HG02623 (cell line): Measurements from ENCODE around the gene PKD1L1.
"Not testable (repeated sequence)": the region's sequence is repeated elsewhere in the genome, so short reads cannot be mapped to it uniquely, and the experiment has no call there.

Experiments
- ATAC-seq: cut with Tn5 transposase; IDR thresholded peaks from one replicate; pipeline ENCODE4 v1.9.1; 2021; ENCODE audit warnings: moderate library complexity; ENCODE audit not compliant: unreplicated experiment

PKD1L1 gene

DNA sequence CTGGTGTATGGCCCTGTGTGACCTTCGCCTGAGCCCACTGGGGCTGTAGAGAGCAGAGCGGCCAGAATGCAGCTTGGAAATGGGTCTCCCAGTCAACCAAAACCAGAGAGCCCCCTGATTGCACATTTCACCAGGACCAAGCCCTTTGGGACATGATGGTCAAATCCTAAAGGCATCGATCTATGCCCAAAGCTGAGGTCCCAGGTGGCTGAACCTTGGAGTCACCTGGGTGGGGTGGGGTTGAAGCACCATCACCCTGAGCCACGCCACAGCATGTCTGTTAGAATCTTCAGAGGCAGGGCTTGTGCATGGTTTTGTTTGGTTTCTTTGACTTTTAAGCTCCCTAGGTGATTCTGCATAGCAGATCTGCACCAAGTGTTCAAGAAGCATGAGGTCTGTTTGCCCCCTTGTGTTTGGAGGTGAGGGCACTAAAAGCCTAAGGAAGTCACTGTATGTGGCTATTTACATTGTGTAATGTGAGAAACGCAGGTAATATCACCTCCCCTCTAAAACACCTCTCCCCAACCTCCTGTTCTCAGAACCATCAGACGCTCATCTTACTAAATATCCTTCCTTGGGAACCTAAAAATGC is 9.6 kb downstream of the PKD1L1 start:
- no peak for ATAC-seq

DNA sequence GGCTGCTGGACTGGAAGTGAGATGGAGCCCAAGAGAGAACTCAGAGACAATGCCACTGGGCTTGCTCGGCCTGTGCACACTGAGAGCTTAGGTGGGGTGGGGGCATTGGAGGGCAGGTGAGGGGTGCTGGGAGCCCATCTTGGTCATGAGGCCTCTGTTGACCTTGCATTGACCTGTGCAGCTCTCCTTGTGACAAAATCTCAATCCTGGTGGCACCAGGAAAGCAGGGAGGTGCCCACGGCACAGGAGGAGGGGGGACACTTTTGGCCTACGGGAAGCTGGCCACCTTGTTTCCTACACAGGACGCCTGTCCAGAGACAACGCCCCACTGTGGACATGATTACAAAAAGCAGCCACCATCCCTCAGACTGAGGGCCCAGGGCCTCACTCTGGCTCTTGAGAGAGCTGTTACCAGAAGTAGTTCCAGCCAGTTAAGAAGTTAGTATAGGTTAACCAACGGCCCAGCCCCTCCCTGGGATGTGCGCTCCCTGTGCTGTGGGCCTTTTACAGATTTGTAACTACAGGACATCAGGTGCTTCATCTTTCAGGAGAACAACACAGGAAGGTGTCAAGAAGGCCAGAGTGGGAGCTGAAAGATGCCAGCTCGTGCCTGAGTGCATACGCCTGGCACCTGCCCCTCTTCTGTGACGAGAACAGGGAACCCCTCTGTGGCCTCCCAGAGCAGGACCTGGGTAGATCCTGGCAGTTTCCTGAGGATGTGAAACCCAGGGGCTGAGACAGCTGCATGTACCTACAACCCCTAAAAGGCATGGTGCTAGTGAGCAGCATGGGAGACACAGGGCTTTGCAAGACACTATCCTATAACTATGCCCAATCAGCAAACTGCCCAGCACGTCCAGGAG is 10.3 kb downstream of the PKD1L1 start:
- peak; percentile 54 for ATAC-seq

DNA sequence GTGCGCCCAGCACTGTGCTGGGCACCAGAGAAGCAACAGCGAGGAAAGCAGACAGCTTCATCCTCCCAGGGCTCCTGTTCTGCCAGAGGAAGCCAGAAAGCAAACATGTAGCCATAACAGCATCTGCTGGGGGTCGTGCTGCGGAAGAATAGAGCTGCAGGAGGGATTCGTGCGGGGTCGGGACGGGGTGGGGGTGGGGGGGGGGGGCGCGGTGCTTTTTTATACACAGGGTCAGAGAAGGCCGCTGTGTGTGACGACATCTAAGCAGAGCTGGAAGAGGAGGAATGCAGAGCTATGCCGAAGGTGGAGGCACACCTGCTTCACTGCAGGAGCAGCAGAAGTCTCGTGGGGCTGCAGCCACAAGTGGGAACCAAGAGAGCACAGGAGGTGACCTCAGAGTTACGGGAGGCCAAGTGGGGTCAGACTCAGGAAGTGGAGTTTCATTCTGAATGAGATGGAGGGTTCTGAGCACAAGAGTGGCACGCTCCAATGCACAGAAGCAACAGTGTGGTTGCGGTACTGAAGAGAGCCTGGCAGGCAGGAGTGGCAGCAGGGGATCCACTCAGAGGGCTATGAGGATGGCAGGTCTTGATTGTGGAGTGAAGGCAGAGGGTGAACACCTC is 11.1 kb downstream of the PKD1L1 start:
- peak; percentile 93 for ATAC-seq

DNA sequence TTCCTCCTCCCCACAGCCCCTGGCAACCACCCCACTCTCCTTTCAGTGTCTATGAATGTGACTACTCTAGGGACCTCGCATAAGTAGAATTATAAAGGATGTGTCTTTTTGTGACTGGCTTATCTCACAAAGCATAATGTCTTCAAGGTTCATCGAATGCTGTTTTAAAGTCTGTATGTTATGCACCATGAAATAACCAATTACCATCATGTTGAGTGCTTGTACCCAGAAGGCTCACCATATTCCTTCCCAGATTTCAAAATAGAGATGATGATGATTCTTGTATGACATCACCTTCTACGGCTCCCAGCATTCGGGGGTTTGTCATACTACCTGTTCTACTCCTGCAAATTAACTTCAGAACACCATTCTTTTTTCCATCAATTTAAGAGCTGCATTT is 11.9 kb downstream of the PKD1L1 start:
- ATAC-seq = no peak

DNA sequence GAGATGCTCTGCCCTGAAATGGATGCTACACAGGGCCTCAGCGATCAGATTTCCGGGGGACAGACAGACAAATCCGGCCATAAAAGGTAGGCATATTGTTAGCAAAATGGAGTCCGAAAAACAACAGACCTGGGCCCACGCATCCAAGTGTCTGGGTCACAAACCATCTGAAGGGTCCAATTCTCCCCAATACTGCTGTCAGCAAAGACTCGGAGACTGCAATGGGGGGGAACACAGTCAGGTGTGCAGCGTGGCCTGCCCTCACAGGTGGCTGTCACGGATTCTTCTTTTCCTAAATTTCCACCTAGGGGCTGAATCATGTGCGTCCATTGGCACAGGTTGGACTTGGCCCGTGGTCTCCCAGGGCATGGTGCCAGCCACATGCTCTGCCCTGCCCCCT is 12.9 kb downstream of the PKD1L1 start:
- no peak for ATAC-seq

DNA sequence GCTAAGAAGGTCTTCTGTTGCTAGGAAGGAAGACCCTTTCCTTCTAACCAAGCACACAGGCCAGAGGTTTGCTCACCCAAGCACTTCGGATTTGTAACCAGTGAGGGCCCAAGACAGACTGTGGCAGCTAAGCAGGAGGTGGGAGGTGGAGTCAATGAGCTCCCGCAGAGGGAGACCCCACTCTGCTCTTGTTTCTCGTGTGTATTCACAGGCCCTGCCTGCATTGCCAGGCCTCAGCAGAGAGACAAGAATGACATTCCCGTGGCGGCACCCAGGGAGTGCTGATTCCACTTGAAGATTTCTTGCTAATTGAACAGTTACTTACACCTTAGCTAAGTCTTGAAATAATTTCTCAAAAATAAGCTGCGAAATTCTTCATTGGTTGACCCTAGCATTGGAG is 13.4 kb downstream of the PKD1L1 start:
- ATAC-seq = no peak

DNA sequence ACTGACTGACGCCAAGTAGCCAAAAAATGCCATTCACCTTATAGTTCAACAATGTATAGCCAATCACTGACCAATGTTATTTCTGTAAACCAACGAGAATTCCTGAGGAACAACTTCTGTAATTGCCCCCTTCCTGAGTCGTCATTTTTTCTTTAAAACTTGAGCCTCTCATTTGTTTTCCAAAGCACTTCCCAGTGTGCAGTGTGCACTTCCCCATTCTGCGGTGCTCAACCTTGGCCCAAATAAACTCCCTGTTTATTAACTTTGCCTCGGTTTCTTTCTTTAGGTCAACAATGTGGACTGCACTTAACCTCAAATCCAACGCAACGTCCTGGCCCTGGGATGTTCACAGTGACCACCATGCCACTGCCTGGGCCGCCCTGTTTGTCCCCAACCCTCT is 15.1 kb downstream of the PKD1L1 start:
- ATAC-seq = no peak

DNA sequence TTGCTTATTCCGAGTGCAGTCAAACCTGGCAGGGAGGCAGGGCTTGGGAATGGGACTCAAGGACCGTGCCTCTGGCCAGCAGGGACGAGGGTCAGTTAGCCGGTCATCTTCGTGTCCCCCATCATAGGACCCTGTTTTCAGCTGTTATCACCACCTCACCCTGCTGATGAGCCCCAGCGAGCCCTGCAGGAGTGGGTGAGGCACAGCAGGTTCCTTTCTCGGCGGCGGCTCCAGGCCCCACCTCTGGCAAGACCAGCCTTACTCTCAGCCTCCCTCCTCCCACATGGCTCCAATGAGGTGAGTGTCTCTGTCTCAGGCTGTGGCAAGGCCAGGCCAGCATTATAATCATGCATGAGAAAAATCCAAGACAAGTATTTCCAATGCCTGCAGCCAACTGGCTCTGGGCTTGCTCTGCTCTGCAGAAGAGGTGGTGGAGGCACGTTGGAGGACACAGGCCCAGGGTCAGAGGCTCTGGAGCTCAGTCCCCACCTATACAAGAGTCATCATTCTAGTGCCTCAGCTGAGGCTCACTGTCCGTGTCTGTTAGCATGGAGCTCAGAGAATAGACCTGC is 15.7 kb downstream of the PKD1L1 start:
- no peak for ATAC-seq

DNA sequence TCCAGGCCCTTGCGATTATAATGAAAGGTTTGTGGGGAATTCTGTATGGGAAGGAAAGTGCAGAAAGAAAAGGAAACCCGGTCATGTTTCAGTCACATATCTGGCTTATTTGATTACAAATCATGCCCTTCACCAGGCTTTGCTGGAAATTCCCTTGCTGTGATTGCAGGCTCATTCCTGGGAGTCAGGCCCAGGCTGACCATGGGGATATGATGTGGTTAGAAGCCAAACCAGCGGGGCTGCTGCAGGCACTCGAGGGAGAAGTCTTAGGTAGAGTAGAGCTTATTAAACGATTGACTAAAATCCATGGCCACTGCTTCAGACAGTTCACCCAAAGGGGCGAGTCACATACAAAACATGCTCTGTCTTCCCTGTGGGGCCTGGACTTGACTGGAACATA is 16.2 kb downstream of the PKD1L1 start:
- ATAC-seq = no peak

DNA sequence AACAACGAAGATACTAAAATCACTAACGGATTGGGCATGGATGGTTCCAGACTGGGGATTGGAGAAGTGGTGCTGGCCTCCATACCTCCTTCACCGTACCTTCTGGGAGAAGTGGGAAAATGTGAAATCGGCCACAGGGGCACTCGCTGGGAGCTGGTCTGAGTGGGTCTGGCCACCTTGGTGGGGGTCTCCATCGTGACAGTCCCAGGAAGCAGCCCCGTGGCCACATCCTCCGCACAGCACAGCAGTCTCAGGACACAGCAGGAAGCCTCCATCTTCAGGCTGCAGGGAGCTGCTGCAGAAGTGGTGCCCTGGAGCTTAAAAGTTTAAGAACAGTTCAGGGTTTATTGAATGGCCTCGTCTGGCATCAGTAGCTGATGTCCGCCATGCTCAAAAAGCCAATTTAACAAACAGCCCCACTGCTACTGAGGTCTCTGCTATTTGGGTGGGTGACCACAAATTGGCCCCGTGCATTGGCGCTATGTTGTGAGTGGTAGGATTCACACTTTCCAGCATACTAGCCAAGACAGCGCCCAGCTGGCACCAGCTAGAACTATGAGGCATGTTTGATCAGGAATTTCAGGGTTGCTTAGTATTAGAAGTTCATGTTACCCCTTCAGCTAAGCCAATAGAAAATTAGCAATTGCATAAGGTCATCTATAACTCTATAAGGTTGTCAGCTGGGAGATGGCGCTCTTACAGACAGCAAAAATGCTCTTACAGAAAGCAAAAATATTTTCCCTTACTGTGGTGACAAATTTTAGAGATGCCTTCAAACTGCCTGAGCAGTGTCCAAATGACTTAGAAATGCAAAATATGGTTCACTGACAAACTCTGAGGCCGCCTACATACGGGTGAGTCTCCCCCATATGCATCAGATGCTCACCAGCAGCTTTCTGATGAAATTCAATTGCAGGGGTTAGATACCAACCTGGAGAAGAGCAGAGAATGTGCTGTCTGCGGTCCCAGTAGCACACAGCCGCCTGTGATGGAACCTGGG is 17.0 kb downstream of the PKD1L1 start:
- ATAC-seq = no peak

DNA sequence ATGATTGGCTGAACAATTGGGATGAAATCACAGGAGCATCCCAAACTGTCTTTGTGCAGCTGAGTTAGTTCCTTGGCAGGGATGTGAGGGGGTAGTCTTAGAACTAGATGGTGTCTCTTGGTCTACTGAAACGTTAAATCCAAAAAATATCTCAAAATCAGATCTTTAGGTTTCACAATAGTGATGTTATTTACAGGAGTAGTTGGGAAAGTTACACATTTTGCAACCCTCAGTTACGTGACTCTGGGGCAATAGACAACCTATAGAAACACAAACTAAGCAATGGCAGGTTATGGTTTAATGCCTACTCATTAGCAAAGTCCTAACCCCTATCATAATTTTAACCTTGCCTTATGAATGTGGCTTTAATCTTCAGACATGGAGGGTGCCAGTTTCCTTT is 24.0 kb downstream of the PKD1L1 start:
- no peak for ATAC-seq

DNA sequence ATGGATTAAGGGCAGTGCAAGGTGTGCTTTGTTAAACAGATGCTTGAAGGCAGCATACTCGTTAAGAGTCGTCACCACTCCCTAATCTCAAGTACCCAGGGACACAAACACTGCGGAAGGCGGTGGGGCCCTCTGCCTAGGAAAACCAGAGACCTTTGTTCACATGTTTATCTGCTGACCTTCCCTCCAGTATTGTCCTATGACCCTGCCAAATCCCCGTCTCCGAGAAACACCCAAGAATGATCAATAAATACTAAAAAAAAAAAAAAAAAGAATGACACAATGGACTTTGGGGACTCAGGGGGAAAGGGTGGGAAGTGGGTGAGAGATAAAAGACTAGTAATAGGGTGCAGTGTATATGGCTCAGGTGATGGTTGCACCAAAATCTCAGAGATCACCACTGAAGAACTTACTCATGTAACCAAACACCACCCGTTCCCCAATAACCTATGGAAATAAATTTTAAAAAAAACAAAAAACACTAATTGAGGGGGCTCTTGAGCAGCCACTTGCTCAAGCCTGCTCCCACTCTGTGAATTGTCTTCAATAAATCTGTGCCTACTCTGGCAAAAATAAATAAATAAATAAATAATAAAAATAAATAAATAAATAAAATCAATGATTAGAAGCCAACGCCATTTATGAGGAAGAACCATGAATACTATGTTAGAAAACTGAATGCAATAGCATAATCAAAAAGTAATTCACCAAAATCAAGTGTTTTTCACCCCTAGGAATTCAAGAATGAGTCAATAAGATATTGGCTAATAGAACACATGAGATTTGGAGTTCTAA is 25.0 kb downstream of the PKD1L1 start:
- not testable (repeated sequence) for ATAC-seq

DNA sequence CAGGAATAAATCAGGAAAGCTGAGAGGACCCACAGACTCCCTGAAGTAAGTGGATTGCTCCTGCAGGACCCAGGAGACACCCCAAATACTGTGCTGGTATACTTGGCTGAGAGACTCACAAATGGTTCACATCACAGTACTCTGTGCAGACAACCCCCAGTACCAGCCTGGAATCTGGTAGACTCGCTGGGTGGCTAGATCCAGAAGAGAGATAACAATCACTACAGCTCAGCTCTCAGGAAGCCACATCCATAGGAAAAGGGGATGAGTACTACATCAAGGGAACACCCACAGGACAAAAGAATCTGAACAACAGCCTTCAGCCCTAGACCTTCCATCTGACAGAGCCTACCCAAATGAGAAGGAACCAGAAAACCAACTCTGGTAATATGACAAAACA is 31.8 kb downstream of the PKD1L1 start:
- ATAC-seq = not testable (repeated sequence)

DNA sequence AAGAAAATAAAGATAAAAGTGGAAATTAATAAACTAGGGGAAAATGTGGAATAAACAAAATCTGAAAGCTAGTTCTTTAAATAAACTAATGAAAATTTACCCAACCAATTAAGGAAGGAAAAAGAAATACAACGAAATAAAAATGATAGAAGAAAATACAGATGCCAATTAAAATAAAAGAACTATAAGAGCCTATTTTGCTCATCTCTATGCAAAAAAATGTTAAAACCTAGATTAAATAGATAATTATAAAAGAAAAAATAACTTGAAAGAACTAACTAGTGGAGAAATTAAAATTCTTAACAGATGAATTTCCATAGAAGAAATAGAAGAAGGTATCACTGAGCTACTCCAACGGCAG is 32.7 kb downstream of the PKD1L1 start:
- ATAC-seq = no peak

DNA sequence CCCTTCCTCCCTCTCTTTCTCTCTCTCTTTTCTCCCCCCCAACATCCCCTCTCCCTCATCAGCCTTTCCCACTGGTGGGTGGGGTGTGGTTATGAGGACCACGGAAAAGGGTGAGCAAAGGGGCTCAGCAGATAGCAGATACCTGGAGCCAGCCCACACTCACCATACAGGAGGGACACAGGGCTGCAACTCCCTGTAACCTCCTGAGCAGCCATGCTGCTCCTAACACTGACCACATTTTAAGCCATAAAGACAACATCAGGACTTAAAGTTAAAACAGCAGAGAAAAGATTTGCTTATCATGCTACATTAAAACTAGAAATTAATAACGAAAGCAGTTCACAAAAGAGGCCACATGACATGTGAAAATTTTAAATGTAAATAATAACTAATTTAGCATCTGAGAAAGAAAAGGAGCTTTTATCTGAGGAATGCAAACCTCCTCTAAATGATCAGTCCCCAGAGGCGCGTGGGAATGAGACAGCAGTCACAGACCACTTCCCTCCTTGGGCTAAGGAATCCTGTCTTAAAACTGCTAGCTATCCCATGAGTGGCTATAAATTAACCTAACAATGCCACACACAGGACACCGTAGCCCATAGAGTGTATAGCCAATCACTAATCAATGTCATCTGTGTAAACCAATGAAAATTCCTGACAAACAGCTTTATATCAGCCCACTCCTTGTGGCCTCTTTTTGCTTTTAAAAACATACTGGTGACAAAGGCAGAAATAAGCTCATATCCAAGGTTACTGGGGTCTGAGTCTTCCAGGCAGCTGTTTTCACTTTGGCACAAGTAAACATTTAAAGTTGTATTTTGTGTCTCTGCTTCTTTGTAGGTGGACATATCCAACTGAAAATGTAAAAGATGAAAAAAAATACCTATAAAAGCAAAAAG is 33.3 kb downstream of the PKD1L1 start:
- no peak for ATAC-seq

DNA sequence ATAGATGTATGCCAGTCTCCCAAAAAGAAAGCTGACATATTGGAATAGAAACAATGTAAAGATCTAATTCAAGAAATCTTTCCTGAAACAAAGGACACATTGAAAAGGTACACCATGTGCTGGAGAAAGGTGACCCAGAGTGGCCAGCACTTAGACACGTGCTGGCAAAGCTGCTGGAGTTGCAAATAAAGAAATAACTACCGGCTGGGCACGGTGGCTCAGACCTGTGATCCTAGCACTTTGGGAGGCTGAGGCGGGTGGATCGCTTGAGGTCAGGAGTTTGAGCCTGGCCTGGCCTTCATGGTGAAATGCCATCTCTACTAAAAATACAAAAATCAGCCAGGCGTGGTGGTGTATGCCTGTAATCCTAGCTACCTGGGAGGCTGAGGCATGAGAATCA is 35.9 kb downstream of the PKD1L1 start:
- no peak for ATAC-seq

DNA sequence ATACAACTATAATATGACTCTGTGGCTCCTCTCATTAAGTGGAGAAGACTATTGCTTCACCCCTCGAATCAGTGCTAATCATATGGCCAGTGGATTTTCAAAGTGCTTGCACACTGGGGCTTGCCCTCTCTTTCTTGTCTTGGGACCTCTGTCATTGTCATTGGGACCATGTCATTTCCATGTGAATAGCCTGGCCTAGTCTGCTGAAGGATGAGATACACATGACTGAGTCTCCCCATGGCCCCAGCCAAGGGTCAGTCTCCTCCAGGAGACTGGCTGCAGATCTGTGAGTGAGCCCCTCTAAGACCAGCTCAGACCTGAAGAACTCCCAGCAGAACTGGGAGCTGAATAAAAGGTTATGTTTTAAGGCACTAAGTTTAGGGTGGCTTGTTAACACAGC is 39.5 kb downstream of the PKD1L1 start:
- no peak for ATAC-seq

DNA sequence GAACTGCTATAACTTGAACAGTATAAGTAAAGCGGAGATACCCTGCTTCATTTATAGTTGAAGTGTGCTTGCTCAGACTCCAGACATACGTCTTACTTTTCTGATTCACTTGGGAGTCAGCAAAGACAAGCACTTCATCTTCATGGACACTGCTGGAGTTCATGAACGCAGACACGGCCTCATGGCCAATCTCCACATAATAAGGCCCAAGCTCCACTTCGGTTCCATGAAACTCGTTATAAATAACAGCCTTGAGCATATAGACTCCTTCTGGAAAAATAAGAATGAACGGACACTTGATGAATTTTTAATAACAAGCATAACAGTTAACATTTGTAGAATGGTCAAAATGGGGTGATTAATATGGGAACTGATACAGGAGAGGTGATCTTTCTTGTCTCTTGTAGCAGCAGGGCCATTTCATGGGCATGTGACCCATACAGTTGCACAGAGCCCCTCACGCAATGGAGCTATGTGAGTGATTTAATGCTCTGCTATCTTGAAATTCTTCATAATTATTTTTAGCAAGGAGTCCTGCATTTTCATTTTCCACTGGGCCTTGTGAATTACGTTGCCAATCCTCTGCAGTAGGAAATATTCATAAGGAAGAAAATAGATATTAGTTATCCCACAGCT is 40.2 kb downstream of the PKD1L1 start:
- no peak for ATAC-seq
